SK-N-SH treated with all-trans-retinoic acid at 6 μM for 48 hours (cell line): ENCODE results near the gene PAQR6.

Source experiments
- ARNTL ChIP-seq: fragments of 450-650 bp; formaldehyde crosslinking; IDR thresholded peaks from 2 replicates; pipeline ENCODE4 v1.5.0; 2020; ENCODE audit warnings: low read depth, mild to moderate bottlenecking, moderate library complexity, borderline replicate concordance
- BACH2 ChIP-seq: fragments of 250-450 bp; sonication (Bioruptor Pico); IDR thresholded peaks from 2 replicates; pipeline ENCODE4 v1.9.0; 2021; ENCODE audit warnings: mild to moderate bottlenecking, borderline replicate concordance
- CSDC2 ChIP-seq: fragments of 250-450 bp; sonication (Bioruptor Pico); IDR thresholded peaks from 2 replicates; pipeline ENCODE4 v1.5.0; 2020; ENCODE audit warnings: mild to moderate bottlenecking, moderate library complexity
- ISL1 ChIP-seq: fragments of 250-450 bp; sonication (Bioruptor Pico); IDR thresholded peaks from 2 replicates; pipeline ENCODE4 v2.1.2; 2022; ENCODE audit warnings: mild to moderate bottlenecking, moderate library complexity
- PPARA ChIP-seq: fragments of 250-450 bp; sonication (Bioruptor Pico); IDR thresholded peaks from 2 replicates; pipeline ENCODE4 v1.5.0; 2020; ENCODE audit warnings: mild to moderate bottlenecking, borderline replicate concordance
- RARB ChIP-seq: fragments of 250-450 bp; sonication (Bioruptor Pico); IDR thresholded peaks from 2 replicates; pipeline ENCODE4 v1.8.0; 2021; ENCODE audit warnings: mild to moderate bottlenecking, moderate library complexity
- TOX ChIP-seq: fragments of 250-450 bp; sonication (Bioruptor Pico); IDR thresholded peaks from 2 replicates; pipeline ENCODE4 v1.8.0; 2021; ENCODE audit warnings: mild to moderate bottlenecking, moderate library complexity, borderline replicate concordance
- ZFP3 ChIP-seq: fragments of 250-450 bp; sonication (Bioruptor Pico); IDR thresholded peaks from 2 replicates; pipeline ENCODE4 v1.5.0; 2020; ENCODE audit warnings: mild to moderate bottlenecking, moderate library complexity
- ZFP30 ChIP-seq: fragments of 450-650 bp; formaldehyde crosslinking; IDR thresholded peaks from 2 replicates; pipeline ENCODE4 v1.5.0; 2022; ENCODE audit warnings: mild to moderate bottlenecking, moderate library complexity
- ZNF70 ChIP-seq: fragments of 450-650 bp; formaldehyde crosslinking; IDR thresholded peaks from 2 replicates; pipeline ENCODE4 v1.5.0; 2020; ENCODE audit warnings: mild to moderate bottlenecking, moderate library complexity
- ZNF8 ChIP-seq: fragments of 450-650 bp; formaldehyde crosslinking; IDR thresholded peaks from 2 replicates; pipeline ENCODE4 v1.5.0; 2020; ENCODE audit warnings: mild to moderate bottlenecking, moderate library complexity
- TF ChIP-seq, protein P1 (sequence below): fragments of 250-450 bp; sonication (Bioruptor Pico); IDR thresholded peaks from 2 replicates; pipeline ENCODE4 v1.5.1; 2020; ENCODE audit warnings: low read depth, mild to moderate bottlenecking, moderate library complexity
- TF ChIP-seq, protein P2 (sequence below): fragments of 250-450 bp; sonication (Bioruptor Pico); IDR thresholded peaks from 2 replicates; pipeline ENCODE4 v1.8.0; 2021; ENCODE audit warnings: low read depth, mild to moderate bottlenecking, moderate library complexity, borderline replicate concordance
- TF ChIP-seq, protein P3 (sequence below): fragments of 250-450 bp; sonication (Bioruptor Pico); IDR thresholded peaks from 2 replicates; pipeline ENCODE4 v1.5.1; 2021; ENCODE audit warnings: mild to moderate bottlenecking, moderate library complexity

DNA sequence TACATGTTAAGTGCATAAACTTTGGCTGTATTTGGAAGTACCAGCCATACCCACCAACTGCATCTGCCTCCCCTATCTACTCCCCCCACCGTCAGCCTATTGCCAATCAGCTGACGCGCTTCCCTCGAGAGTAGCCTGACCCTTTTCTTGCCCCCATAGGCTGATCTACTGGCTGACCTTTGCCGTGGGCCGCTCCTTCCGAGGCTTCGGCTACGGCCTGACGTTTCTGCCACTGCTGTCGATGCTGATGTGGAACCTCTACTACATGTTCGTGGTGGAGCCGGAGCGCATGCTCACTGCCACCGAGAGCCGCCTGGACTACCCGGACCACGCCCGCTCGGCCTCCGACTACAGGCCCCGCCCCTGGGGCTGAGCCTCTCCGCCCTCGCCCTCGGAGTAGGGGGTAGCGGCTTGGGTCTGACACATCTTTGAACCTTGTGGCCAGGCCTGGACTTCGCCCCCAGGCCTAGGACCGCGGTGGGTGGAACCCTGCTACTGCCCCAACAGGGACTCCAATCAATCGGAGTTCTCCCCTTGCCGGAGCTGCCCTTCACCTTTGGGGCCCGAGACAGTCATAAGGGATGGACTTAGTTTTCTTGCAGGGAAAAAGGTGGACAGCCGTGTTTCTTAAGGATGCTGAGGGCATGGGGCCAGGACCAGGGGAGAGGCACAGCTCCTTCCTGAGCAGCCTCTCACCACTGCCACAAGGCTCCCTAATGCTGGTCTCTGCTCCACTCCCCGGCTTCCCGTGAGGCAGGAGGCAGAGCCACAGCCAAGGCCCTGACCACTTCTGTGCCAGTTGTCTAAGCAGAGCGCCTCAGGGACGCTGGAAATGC, 43.6 kb upstream of the PAQR6 start:
- TF ChIP-seq ZFP3 (CRISPR knock-in tag) = no peak
- no peak for TF ChIP-seq RARB (CRISPR knock-in tag)
- no peak for TF ChIP-seq PPARA
- TF ChIP-seq, protein P1, sequence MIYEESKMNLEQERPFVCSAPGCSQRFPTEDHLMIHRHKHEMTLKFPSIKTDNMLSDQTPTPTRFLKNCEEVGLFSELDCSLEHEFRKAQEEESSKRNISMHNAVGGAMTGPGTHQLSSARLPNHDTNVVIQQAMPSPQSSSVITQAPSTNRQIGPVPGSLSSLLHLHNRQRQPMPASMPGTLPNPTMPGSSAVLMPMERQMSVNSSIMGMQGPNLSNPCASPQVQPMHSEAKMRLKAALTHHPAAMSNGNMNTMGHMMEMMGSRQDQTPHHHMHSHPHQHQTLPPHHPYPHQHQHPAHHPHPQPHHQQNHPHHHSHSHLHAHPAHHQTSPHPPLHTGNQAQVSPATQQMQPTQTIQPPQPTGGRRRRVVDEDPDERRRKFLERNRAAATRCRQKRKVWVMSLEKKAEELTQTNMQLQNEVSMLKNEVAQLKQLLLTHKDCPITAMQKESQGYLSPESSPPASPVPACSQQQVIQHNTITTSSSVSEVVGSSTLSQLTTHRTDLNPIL (CRISPR knock-in tag) = no peak
- TF ChIP-seq ZNF70 (CRISPR knock-in tag) = no peak
- no peak for TF ChIP-seq CSDC2 (CRISPR knock-in tag)
- no peak for TF ChIP-seq ARNTL (CRISPR knock-in tag)
- no peak for TF ChIP-seq TOX
- TF ChIP-seq ISL1 (CRISPR knock-in tag) = no peak
- TF ChIP-seq ZNF8 (CRISPR knock-in tag) = no peak
- no peak for TF ChIP-seq ZFP30 (CRISPR knock-in tag)
- no peak for TF ChIP-seq BACH2
- TF ChIP-seq, protein P2, sequence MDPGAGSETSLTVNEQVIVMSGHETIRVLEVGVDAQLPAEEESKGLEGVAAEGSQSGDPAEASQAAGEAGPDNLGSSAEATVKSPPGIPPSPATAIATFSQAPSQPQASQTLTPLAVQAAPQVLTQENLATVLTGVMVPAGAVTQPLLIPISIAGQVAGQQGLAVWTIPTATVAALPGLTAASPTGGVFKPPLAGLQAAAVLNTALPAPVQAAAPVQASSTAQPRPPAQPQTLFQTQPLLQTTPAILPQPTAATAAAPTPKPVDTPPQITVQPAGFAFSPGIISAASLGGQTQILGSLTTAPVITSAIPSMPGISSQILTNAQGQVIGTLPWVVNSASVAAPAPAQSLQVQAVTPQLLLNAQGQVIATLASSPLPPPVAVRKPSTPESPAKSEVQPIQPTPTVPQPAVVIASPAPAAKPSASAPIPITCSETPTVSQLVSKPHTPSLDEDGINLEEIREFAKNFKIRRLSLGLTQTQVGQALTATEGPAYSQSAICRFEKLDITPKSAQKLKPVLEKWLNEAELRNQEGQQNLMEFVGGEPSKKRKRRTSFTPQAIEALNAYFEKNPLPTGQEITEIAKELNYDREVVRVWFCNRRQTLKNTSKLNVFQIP = no peak
- TF ChIP-seq, protein P3, sequence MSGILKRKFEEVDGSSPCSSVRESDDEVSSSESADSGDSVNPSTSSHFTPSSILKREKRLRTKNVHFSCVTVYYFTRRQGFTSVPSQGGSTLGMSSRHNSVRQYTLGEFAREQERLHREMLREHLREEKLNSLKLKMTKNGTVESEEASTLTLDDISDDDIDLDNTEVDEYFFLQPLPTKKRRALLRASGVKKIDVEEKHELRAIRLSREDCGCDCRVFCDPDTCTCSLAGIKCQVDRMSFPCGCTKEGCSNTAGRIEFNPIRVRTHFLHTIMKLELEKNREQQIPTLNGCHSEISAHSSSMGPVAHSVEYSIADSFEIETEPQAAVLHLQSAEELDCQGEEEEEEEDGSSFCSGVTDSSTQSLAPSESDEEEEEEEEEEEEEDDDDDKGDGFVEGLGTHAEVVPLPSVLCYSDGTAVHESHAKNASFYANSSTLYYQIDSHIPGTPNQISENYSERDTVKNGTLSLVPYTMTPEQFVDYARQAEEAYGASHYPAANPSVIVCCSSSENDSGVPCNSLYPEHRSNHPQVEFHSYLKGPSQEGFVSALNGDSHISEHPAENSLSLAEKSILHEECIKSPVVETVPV (CRISPR knock-in tag) = no peak
